Measurements from ENCODE around the gene ARL8A.
"Not testable (repeated sequence)": the region's sequence is repeated elsewhere in the genome, so short reads cannot be mapped to it uniquely, and the experiment has no call there.

ARL8A gene

GRCh38 chr1:202133496-202133895 is 11.0 kb downstream of the ARL8A start:
- DNase-seq = no peak

- no peak for DNase-seq
These were observed 11.5 kb downstream of the ARL8A start for GRCh38 chr1:202133001-202133400.

GRCh38 chr1:202131956-202132821 is 12.3 kb downstream of the ARL8A start:
- no peak for DNase-seq

- no peak for DNase-seq
These were observed 13.6 kb downstream of the ARL8A start for GRCh38 chr1:202130816-202131522.

GRCh38 chr1:202130297-202130721 is 14.2 kb downstream of the ARL8A start:
- DNase-seq = no peak

- DNase-seq = no peak
These were observed 14.9 kb downstream of the ARL8A start for GRCh38 chr1:202129453-202130296.

- no peak for DNase-seq
These were observed 16.5 kb downstream of the ARL8A start for GRCh38 chr1:202127836-202128622.

- no peak for DNase-seq
These were observed 17.5 kb downstream of the ARL8A start for GRCh38 chr1:202127061-202127460.

GRCh38 chr1:202126426-202126825 is 18.1 kb downstream of the ARL8A start:
- no peak for DNase-seq

- no peak for DNase-seq
These were observed 18.9 kb downstream of the ARL8A start for GRCh38 chr1:202125611-202126010.

- no peak for DNase-seq
These were observed 20.4 kb downstream of the ARL8A start for GRCh38 chr1:202124142-202124541.

- DNase-seq = no peak
These were observed 21.2 kb downstream of the ARL8A start for GRCh38 chr1:202123336-202123813.

GRCh38 chr1:202122639-202123335 is 21.8 kb downstream of the ARL8A start, which contains the start of gene GPR37L1:
GPR37L1 (plus strand) TSS chr1:202122917; CDS start chr1:202122964, 47 bp downstream.
- DNase-seq = no peak

- DNase-seq = no peak
These were observed 23.5 kb downstream of the ARL8A start for GRCh38 chr1:202121006-202121405.

GRCh38 chr1:202117898-202118371 is 26.6 kb downstream of the ARL8A start:
- no peak for DNase-seq

GRCh38 chr1:202116287-202116686 is 28.2 kb downstream of the ARL8A start:
- no peak for DNase-seq

- no peak for DNase-seq
These were observed 30.7 kb downstream of the ARL8A start for GRCh38 chr1:202113690-202114300.

GRCh38 chr1:202112859-202113689 is 31.5 kb downstream of the ARL8A start:
- no peak for DNase-seq

GRCh38 chr1:202111589-202111988 is 32.9 kb downstream of the ARL8A start:
- DNase-seq = not testable (repeated sequence)

GRCh38 chr1:202110977-202111376 is 33.6 kb downstream of the ARL8A start:
- no peak for DNase-seq

All from stimulated activated CD8-positive, alpha-beta memory T cell treated with anti-CD3 and anti-CD28 coated beads, Interleukin-4, amount 100 ng/mL, for 48 hours (primary cell).